COR-L47 (cell line): ENCODE measurements around the gene ZNF557.

Source experiments
- DNase-seq: peaks from one replicate; lab custom pipeline; 2025; lab: John Stamatoyannopoulos, UW

Gene ZNF557

DNA sequence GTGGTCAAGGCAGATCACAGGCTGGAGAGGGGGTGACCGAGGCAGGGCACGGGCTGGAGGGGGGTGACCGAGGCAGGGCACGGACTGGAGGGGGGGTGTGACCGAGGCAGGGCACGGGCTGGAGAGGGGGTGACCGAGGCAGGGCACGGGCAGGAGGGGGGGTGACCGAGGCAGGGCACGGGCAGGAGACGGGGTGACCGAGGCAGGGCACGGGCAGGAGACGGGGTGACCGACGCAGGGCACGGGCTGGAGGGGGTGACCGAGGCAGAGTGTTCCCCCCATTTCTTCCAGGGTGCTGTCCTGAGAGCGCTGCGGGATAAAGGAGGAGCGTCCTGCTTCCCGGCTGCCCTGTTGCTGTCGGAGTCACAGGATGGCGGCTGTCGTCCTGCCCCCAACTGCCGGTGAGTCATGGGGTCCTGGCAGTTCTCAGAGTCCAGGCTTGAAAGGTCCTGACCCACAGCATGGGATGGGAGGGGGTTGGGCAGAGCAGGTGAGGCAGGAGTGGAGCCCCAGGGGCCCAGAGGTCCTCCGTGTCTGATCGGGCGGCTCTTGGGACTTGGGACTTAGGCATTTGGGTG is 5.3 kb downstream of the ZNF557 start:
- DNase-seq = no peak

DNA sequence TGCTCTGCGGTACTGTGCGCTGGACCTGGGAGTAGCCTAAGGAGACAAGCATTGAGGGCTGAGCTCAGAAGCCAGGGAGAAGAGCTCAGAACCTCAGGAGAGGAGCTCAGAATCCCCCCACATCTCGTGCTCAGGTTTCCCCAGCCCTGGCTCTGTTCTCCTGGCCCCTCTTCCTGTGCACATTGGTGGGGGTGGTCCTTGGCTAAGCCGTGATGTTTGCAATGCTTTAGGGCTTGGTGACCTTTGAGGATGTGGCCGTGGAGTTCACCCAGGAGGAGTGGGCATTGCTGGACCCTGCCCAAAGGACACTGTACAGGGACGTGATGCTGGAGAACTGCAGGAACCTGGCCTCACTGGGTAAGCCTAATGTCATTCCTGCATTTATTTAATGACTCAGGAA is 6.6 kb downstream of the ZNF557 start:
- DNase-seq = no peak

DNA sequence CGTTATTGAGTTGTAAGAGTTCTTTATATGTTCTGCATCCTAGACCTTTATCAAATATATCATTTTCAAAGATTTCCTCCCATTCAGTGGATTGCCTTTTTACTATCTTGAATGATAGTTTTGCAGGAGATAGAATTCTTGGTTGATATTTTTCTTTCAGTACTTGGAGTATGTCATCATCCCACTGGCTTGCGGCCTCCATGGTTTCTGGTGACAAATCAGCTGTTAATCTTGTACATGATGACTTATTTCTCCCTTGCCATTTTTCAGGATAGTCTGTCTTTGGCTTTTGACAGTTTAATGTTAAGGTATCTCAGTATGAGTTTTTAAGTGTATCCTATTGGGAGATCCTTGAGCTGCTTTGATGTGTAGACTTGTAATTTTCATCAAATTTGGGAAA is 8.5 kb downstream of the ZNF557 start:
- DNase-seq = no peak

DNA sequence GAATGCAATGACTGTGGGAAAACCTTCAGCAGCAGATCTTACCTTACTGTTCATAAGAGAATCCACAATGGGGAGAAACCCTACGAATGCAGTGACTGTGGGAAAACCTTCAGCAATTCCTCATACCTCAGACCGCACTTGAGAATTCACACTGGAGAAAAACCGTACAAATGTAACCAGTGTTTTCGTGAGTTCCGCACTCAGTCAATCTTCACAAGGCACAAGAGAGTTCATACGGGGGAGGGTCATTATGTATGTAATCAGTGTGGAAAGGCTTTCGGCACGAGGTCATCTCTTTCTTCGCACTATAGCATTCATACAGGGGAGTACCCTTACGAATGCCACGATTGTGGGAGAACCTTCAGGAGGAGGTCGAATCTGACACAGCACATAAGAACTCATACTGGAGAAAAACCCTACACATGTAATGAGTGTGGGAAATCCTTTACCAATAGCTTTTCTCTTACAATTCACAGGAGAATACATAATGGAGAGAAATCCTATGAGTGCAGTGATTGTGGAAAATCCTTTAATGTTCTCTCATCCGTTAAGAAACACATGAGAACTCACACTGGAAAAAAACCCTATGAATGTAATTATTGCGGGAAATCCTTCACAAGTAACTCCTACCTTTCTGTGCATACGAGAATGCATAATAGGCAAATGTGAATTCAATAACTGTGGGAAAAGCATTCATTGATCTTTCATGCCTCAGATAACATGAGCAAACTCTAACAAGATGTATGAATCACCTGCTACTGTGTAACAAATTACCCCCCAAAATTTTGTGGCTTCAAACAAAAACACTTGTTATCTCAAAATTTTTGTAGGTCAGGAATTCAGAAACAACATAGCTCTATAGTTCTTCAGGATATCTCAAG is 13.8 kb downstream of the ZNF557 start:
- no peak for DNase-seq

DNA sequence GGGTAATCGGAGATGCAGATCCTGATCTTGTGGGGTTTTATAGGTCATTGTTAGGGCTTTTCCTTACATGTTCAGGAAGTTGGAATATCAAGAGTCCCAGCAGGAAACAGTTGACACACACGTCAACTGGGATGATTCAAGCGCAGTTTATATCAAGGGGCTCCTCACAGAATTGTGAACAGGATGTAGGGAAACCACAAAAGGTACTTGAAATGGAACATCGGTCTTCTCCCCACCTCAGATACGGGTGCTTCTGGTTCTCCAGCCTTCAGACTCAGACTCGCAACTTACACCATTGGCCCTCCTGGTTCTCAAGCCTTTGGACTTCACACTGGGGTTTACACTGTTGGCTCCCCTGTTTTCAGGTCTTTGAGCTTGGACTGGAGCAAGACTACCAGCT is 19.5 kb downstream of the ZNF557 start:
- DNase-seq = no peak

DNA sequence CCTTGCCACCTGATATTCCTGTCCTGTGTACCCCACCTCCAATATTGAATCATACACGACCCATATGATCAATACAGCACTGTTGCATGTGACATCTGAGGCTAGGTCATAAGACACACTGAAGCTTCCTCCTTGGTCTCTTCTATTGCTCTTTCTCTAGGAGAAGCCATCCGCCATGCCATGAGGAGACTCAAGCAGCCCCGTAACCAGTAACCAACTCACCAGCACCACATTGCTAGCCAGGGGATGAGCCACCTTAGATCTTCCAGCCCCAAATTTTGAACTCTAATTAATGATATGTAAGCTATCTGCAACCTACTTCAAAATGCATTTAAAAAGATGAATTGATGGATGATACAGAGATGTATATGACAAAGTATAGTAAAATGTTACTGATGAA is 28.6 kb downstream of the ZNF557 start:
- DNase-seq = no peak

DNA sequence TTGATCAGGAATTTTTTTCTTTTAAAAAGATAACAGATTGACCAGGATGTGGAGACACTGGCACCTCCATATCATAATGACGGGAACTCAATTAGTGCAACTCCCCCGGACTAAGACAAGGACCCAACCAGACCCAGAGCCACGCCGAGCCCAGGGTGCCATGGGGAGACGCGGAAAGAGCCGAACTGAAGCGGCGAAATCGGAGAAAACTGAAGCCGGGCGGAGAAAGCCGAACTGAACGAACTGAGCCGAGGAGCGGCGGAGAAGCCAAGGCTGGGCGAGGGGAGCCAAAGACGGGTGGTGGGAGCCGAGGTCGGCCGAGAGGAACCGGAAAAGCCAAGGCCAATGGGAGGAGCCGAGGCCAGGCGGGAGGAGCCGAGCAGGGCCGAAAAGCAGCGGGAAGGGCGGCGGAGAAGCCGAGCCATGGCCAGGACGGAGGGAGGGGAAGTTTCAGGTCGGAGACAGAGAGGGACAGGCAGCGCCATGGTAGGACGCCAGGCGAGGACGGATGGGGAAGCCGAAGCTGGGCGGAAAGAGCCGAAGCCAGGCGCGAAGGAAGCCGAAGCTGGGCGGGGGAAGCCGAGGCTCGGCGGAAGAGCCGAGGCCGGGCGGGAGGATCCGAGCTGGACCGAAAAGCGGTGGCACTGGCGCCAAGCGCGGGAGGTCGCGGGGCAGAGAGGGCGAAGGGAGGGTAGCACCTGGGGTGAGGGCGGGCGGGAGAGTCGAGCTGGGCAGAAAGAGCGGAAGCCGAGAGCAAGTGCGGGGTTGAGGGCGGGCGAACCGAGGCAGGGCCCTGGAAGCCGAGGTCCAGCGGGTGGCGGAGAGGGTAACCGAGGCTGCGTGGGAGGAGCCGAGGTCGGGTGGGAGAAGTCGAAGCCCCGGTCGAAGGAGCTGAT is 29.4 kb downstream of the ZNF557 start:
- peak; percentile 85 for DNase-seq

DNA sequence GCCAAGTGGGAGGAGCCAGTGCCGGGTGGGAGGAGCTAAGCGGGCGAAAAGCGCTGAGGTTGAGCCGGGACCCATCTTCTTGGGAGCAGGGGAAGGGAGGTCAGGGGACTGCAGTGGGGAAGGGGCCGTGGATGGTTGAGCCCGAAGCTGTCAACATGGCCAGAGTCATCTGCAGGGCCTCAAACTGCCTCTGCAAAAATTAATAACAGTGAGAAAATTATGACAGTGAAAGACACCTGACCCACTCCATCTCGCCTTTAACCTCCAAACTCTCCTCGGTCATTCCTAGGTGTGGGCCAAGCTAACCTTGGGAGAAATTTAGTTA is 30.1 kb downstream of the ZNF557 start:
- no peak for DNase-seq

DNA sequence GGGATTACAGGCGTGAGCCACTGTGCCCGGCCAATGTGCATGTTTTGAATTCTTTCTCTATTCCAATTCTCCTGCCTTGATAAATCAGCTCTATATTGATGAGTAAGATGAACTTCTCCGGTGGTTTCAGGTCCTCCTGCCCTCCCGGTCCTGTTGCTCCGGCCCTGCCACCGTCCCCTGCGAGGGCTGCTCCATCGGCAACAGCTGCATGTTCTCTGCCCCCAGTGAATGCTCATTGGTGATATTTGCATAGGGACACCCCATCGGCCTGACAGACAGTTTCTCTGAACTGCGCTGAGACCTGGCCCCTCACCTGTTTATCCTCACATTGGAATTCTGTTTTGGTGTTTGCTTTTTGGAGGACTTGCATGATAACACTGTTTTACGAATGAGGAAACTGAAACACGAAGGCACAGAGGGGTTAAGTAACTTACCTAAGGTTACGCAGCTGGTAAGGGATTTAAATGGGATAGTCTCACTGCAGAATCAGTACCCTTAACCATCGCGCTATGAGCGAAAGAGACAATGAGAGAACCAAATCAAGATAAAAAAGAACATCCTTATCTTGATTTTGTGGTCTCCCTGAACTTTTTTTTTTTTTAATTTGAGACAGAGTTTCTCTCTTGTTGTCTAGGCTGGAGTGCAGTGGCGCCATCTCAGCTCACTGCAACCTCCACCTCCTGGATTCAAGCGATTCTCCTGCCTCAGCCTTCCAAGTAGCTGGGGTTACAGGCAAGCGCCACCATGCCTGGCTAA is 32.2 kb downstream of the ZNF557 start:
- no peak for DNase-seq

DNA sequence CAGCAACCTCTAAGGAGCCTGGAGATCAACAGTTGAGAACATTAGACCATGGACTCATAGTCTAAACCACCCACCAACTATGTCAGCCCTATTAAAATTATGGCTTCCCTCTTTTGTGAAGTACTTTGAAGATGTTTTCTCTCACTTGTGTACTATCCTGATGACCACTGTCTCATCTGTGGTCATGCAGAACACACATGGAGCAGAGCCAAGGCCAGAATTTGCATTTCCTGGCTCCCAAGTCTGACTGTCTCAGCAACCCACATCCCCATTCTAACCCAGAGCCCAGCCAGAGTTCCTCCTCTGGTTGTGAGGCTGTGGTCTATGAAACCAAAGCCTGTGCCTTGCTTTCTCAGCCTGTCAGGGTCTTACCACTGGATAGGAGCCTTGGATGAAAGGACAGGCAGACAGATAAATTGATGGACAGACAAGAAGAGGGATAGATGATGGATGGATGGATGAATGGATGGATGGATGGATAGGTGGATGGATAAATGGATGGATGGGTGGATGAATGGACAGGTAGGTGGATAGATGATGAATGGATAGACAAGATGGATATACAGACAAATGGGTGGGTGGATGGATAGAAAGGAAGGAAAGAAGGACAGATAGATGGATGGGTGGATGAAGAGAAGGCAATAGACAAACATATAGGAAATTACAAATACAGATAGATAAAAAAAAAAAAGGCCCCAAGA is 35.4 kb downstream of the ZNF557 start:
- DNase-seq = no peak

DNA sequence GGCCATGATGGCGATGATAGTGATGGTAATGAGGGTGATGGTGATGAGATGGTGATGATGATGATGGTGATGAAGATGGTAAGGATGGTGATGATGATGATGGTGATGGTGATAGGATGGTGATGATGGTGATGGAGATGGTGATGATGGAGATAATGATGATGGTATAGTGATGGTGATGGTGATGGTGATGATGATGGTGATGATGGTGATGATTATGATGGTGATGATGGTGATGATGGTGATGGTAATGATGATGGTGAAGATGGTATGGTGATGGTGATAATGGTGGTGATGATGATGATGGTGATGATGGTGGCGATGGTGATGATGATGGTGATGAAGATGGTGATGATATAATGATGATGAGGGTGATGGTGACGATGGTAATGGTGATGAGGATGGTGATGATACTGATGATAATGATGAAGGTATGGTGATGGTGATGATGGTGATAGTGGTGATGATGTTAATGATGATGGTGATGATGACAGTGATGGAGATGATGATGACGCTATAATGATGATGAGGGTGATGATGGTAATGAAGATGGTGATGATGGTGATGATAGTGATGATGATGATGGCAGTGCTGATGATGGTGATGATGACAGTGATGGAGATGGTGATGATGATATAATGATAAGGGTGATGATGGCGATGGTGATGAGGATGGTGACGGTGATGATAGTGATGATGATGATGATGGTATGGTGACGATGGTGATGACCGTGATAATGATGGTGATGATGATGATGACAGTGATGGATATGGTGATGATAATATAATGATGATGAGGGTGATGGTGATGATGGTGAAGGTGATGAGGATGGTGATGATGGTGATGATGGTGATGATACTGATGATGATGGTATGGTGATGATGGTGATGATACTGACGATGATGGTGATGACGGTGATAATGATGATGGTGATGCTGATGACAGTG is 37.5 kb downstream of the ZNF557 start:
- DNase-seq = no peak

DNA sequence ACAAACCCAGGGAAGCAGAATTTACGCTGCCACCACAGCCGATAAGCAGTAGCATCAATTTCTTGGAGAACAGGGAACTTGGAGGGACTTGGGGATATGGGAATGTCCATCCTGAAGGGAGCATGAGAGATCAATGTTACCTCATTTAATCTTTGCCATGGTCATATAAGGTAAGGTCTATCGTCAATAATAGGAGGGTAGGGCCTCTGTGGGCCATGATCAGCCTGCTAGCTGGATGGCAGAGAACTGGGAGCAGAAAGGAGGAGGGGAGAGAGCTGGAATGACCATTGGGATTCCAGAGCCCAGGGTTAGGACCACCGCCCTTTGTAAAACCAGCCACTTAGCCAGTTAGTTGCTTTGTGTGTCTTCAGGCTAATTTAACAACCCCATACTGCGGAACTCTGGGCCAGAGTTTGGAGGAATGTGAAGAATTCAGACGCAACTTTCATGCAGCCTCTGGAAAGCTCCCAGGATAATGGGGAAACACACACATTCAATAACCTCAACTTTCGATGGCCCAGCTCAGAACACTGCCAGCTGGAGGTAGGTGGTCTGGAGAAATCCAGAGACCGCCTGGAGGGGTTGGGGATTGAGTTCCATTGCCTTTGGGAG is 40.3 kb downstream of the ZNF557 start:
- no peak for DNase-seq

DNA sequence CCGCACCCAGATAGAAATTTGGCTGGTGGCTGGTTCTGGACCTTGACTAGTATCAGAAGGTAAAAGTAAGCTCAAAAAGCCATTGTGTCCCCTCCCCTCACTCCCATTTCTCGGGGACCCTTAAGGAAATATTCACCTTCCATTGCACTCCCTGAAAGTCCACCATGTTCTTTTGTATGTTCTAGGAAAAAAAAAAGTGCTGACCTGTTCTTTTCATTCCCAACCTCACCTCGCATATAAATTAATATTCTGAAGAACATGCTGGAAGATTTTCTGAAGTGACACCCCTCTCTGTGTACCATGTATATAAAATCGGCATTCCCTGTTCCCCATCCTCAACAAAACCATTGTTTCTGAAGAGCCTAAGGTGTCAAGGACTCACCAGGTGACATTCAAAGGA is 43.2 kb downstream of the ZNF557 start:
- no peak for DNase-seq

DNA sequence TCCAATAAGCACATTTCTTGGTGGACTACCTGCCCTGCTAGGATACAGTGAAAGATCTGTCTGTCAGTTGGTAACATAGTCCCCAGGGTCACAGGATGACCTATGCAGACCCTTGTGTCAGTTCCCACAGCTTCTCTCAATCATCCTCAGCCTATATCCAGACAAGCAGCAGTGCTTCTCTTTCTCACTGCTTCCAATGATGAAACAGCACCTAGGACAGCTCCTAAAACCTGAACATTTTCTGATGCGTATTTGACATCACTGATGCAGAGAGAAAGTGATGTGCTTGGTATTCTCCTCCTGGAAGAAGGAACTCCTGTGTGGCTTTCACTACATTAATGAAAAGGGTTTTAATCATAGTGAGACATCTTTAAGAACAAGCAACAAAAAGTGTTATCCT is 43.7 kb downstream of the ZNF557 start:
- no peak for DNase-seq

DNA sequence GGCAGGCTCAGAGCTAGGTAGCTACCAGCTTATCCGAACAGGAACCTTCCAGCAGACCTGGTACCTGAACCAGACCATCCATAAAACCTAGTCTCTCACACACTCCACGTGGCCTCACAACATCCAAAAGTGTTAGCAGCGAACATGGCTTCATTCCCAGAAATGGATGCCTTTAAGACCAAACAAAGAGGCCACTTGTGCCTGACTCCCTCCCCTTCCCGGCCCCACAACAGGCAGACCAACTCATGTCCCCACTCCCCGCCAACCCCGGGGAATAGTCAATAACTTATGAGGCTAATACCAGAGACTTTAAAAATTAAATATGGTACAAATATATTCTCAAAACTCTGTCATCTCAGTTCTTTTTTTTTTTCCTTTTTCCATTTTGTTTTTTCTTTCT is 46.2 kb downstream of the ZNF557 start:
- DNase-seq = no peak

DNA sequence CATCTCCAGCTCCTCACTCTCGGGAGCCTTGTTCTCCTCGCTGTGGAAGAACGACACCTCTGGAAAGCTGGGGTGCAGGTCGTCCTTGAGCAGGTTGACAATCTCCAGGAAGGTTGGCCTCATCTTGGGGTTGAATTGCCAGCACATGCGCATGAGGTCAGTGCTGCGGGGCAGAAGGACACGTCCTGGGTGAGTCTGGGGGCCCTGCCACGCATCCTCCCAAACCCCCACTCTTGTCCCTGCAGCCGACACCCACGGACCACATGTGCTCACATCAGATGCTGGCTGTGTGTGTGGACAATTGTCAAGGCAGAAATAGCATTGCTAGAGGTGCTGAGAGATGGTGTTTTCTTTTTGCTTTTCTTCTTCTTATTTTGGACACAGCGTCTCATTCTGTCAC is 47.7 kb downstream of the ZNF557 start:
- no peak for DNase-seq

DNA sequence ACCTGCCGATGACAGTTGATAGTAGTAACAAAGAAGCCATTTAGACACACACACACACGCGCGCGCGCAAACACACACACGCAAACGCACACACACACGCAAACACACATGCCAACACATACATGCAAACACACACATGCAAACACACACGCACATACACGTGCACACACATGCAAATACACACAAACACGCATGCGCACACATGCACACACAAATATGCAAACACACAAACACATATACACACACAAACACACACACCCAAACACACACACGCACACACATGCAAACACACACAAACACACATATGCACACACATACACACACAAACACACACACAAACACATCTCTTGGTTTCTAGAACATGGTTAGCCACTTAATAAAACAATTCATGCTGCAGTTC is 50.1 kb downstream of the ZNF557 start:
- DNase-seq = no peak

DNA sequence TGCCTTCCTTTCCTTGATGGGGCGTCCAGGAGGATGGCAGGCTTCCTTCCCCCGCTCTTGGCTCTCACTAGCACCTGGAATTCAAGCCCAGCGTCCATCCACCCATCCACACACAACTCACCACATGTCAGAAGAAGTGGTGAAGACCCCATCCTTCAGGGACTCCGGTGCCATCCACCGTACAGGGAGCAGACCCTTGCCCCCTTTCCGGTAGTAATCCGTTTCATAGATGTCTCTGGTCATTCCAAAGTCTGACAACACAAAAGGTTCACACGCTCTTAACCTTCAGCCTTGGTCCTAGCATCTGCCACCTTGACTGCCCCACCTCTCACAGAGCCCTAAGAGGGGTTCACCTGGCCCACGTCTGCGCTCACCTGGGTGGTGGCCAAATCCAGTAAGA is 51.0 kb downstream of the ZNF557 start:
- no peak for DNase-seq

DNA sequence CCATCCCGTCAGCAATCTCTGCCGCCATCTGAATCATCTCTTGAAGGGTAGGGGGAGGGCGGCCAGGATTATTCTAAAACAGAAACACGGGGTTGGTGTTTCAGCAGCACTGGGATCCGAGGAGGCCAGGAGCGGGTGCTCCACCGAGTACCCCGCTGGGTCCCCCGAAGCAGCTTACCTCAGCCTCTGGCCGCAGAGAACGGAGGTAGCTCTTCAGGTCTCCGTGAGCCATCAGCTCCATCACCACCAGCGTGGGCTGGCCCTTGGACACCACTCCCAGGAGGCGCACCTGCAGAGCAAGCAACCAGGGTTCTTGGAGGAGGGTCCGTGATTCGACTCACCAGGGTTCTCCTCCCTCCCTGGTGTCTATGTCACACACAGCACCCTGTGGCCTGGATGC is 53.2 kb downstream of the ZNF557 start:
- DNase-seq = no peak

DNA sequence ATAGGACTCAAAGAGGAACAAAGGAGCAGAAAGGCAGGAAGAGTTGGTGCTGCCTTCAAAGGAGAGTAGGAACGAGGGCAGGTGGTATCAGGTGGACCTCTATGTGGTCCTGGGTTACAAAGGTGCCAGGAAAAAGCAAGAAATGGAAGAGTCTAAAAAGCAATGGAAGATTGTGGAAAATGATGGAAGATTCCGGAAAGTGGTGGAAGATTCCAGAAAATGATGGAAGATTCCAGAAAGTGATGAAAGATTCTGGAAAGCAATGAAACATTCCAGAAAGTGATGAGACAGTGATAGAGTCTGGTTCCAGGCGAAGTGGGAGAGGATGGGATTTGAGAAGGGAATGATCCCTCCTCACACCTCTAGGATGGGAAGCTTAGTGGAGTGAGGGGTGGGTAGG is 55.3 kb downstream of the ZNF557 start:
- no peak for DNase-seq
